Medulla oblongata (tissue), 1 donor: Measurements from ENCODE around the gene AFF3.

Experiments used
- DNase-seq: peaks from one replicate; pipeline ENCODE4 v3.0.0-alpha.2; 2015; ENCODE audit errors: extremely low spot score

The AFF3 gene

DNA sequence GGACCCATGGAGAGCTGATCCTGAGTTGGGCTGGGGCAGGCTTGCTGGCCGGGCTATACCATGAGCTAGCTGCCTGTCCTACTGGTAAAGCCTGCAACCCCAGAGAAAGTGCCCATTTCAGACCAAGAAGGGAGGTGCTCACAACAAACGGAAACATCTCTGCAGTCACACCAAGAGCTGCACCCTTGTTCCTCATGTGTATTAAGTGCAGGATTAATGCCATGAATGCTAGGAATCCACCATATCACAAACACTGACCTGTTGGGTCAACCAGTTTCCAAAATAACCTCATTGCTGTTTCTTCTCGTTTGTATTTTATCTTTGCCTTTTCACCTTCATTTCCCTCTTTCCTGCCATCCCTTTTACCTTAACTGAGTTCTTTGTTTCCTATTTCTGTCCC is 69.9 kb downstream of the AFF3 start:
- DNase-seq, result no peak

DNA sequence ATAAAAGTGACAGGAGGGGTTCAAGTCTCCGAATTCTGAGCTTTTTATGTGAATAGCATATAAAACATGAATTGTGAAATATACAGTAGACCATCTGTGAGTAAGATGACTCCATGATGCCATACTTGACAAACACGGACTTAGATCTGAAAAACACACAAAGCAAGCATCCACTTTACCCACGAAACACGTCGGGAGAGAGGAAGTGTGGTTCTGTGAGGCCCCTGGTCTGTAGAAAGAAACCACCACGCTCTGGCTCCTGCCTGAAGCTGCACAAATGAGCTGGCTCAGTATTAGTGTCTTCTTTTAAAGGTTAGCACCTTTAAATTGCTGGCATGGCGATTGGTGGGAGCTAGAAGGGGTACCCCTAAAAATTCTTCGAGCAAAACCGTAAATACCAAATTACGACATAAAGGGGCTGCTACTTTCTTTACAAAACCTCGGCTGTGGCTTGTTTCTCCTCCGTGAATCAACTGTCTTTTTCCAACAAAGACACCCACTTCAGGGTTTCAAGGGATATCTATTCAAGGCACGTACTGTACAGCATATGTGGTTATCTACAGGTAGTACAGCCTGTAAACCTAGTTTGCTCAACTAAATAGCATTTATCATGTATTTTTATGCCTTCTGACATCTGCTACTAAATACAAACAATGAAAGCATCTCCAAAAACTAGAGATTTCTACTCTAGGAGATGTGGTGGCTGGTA is 70.9 kb downstream of the AFF3 start:
- no peak for DNase-seq

DNA sequence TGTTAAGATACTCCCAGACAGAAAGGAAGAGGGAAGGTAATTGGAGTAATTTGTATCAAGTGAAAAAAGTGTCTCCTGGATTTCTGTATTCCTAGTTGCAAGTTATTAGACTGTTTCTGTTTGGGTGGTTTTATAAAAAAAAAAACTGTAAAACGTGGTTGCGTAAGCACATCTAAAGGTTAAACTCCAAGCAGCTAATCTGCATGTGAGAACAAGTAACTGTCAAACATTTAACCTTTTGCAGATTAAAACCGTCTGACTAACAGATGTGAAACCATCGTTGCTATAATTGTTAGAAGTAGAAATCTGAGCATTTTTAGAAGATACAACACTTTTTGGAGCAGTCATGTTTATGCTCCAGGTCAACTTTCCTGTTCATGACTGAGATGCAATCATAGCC is 72.3 kb downstream of the AFF3 start:
- DNase-seq, result no peak

DNA sequence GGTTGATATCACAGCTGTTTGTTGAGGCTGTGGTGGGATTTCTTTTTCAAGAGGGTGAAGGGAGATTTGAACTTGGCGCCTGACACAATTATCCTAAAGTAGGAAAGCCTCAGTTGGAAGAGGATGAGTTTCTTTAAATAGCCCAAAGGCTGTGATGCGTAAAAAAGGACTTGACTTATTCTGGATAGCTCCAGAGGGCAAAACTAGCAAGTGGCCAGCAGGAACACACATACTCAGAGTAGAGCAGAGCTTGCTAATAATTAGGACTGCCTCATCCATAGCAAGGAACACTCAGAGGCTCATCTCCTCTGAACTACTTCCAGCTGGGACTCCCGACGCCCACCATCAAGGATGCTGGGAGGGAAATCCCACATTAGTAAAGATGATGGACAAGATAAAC is 74.0 kb downstream of the AFF3 start:
- no peak for DNase-seq

DNA sequence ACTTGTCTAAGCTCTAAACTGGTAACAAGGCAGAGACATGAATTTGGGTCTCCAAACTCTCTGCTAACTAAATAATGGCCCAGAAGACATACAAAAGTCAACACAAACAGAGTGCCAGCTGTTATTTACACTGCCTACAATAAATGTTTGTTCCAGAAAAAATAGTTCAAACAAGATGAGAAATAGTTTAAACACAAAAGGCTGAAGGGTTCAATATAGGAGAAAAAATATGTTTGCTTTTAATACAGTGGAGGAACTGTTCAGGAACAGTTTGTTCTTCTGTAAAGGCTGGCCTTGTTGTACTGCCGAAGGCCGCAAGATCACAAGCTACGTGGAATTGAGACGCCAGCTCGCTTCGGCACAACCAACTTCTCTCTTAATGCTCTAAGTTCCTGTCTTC is 74.6 kb downstream of the AFF3 start:
- peak; percentile 49 for DNase-seq

DNA sequence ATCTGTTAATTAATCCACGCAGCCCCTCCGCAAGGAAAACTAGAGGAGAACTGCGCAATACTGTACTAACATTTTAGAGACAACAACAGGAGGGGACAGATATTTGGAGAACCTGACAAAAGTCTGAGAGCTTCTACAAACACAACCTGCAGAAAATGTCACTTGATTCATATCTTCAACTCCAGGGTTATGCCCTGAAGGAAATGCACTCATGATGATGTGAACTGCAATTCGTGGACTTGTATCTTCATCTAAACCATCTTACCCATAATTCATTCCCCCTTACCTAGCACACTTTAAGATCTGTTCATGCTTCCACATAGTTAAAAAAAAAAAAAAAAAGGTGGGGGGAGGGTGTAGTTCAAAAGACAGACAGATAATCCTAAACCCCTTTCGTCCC is 75.5 kb downstream of the AFF3 start:
- no peak for DNase-seq

DNA sequence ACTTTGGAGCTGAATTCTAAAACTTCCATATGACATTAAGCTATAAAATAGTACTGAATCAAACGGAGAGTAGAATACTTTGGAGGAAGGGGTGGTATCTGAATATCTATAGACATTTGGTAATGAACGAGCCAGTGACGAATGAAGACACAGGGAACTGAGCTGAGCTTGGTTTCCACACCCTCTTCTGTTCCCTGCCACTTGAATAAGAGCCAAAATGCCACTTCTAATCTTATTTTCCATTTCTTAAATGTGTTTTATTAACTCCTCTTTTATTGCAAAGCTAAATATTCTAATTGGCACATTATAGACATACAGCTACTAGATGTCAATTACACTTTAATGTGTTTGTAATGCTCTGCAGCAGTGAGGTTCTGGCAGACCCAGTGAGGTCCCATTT is 76.1 kb downstream of the AFF3 start:
- DNase-seq, result no peak

DNA sequence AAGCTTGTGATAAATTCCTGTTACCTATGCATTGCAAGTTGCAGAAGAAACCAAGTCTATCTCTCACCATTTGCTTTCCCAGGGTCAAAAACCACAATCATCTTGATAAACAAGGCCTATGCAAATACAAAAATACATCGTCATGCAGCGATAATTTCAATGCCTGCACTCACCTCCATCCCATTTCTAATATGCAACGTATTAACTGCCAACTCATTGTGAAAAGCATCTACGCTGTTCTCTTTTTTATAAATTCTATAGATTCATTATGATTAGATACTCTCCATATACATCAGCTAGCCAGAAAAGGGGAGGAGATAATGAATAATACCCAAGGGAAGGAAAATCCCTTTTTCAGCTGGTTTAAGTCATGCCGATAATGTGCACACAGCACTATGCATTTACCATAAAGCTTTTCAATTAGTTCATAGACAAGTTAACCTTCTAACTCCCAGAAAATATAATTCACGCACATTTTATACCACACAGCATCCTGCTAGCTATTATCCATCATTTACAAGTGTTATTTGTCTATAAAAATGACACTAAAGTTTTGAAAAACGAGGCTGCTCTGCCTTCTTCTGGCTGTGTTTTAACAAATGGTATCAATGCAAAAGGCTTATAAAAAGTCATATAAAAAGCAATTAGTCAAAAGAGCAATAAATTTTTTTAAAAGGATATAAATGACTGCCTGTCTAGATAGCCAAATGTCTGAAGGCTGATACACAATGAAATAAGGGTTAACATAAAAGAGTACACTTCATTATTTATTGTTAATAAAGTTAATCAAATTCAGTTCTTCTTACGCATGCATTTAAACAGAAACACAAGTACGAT is 77.6 kb downstream of the AFF3 start:
- no peak for DNase-seq

DNA sequence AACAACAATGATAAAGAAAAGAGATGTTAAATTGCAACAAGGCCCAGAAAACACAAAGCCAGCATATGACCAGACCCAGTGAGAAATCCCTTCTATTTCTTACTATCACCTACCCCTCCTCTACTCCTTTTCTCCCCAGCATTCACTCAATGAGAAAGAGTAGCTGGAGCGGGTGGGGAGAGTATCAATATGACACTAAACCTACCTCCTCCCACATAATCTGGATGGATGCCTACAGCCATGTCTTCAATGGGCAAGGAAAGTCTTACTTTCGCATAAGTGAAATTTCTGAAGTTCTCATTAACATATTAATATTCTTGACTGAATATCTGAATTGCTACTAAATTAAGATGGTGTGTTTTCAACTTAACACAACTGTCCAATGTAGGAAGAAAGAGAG is 78.2 kb downstream of the AFF3 start:
- no peak for DNase-seq

DNA sequence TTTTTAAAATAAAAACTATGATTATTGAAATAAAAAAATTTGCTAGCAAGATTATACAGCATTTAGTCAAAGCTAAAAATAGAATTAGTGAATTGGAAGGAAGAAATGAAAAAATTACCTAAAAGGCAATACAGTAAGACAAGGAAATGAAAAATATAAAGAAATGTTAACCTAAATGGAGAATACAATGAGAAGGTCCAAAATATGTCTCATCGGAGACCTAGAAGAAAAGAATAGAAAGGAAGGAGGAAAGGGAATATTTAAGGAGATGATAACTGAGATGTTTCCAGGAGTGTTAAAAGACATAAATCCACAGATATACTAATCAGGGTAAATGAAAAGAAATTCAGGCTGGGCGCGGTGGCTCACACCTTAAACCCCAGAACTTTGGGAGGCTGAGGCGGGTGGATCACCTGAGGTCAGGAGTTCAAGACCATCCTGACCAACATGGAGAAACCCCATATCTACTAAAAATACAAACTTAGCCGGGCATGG is 78.9 kb downstream of the AFF3 start:
- DNase-seq, result no peak

DNA sequence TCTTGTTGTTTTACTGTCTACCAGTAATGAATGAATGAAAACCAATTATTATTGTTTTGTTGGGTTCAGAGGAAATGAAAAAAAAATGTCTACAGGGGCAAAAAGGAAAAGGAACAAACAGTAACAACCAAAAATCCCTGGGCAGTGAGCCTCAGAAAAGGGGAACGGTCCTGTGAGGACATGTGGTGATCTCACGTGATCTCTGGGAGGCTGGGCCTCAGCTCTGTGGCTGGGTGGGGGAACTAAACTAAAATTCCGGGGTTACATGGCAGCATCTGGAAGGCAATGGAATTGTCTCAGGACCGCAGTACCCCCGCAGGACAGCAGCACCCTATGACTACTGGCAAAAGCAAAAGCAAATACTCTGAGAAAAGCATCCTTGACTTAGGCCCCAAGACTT is 80.1 kb downstream of the AFF3 start:
- no peak for DNase-seq

DNA sequence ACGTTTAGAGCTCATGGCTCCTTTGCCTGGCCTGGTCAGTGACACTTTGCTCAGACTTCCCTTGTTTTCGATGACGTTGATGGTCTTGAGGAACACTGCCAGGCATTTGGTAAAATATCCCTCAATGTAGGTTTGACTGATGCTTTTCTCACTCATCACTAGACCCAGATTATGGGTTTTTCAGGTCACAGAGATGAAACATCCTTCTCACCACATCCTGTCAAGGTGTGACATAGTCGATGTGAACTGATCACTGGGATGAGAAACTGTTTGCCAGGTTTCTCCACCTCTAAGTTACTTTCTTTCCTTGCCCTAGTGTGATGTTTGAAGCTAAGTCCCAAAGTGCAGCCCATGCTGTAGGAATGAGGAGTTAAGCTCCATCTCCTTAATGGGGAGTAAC is 81.5 kb downstream of the AFF3 start:
- no peak for DNase-seq

DNA sequence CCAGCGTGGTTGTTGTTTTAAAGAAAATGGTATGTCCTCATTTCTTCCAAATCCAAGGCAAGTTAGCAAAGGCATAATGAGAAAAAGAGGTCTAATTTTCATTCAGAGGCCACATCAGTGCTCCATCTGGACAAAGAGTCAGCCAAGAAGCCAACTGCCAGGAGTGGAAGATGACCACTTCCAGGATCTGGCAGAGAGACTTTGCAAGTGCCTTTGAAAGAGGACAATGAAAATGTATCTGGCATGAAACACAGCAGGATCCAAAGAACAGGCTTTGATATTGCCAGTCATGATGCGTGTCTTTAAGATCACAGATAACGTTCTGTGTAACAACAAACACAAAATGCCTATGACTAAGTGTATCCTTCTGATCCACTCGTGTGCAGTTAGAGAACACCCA is 82.8 kb downstream of the AFF3 start:
- DNase-seq, result no peak

DNA sequence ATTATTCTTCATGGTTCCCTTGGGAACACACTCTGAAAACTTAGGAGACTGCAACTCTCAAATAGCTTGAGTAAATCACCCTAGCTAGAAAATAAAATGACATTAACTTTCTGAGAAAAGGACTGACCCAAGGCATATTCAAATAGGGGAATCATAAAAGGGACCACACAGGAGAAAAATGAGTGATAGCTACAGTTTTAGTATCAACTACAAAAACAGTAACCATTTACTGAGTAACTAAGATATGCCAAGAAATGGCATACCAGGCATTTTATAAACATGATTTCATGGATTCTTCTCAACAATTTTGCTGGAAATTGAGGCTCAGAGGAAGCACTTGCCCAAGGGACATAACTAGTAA is 84.5 kb downstream of the AFF3 start:
- no peak for DNase-seq

DNA sequence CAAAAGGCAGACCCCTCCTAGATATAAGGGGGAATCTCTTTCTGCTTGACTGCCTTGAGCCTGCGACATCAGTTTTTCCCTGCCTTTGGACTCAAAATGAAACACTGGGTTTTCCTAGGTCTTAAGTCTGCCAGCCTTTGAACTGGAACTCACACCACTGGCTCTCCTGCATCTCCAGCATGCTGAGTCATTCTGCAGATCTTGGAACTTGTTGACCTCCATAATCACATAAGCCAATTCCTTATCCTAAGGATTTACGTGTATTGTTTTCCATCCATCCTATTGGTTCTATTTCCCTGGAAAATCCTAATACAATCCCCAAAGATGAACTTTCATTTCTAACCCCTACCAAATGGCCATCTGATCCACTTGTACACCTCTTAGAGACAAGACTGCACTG is 88.0 kb downstream of the AFF3 start:
- no peak for DNase-seq

DNA sequence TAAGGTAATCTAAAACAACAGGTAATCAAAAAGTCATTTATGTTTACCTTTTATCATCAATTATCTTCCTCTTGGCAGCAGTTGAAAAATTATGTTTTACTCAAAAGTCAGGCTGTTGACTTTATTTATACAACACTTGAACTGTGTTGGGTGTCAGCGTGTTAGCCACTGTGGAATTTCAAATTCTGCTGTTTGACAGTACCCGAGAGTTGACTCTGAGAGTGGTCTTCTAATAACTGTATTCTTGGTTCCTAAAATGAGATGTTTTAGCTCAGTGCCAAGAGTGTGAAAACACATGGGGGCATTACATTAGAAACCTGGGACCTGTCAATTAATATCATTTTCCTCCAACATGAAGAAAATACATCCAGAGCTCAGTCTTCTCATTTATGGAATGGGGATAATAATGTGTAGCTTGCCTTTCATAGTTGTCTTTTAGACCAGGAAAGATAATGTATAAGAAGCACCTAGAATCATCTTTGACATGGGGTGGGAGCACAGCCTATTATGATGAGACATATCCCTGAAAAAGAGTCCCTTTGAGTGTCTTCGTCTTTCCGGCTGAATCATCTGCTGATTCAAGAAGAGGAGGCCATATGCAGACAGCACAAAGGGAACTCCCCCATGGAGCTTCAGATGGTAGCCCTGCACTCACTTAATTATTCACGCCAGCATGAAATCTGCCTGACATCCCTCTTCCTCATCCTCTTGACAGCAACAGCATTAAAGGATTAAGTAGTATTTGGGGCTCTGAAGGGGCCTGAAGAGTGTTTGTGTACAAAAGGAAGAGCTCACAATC is 89.1 kb downstream of the AFF3 start:
- no peak for DNase-seq

DNA sequence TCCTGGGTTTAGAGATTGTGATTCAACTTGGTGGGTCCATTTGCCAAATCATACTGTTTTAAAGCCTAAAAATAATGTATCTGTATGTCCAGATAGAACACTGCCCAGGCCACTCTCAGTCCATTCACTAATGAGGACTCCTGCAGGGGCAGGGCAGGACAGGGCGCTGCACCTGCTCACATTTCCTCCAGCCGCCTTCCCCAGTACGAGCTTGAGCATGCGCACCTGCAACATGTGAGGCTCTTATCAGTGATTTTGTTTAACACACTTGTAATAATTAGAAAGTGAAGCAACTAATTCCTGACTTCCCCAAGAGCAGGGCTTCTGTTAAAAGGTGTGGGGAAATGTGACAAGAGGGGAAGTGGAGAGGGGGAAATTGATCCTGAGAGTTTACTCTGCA is 89.7 kb downstream of the AFF3 start:
- DNase-seq, result no peak

DNA sequence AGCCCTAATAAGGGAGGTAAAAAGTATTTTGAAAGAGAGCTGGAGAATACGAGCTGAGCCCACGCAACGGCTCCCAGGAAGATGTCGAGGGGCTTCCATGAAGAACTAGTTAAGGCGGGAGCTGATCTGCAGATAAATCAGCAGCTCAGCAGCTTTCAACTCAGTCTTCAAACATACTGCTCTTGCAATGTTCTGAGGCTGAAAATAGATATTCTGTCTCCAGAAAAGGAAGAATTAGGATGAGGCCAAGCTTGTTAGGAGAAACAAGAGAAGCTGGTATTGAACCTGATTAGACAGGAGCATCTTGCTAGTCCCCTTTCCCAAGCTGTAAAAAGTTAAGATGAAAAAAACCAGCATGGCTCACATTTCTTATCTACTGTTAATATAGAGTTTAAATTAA is 91.1 kb downstream of the AFF3 start:
- no peak for DNase-seq

DNA sequence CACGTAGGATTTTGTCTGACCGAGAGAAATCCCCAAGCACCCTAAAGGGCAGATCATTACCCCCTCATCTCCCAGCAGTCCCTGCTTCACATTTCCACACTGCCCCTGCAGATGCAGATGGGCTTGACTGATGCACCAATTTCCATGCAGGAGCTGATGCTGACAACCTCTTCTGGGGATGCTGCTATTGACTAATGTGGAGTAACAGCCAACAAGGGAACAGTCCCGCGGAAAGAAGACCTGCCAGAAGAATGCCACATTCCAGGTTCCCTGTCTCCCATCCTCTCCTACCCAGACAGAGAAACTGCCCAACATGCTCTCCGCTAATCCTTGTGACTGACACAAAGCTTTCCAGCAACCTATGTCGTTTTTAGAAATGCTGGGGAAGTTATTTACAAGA is 91.7 kb downstream of the AFF3 start:
- no peak for DNase-seq

DNA sequence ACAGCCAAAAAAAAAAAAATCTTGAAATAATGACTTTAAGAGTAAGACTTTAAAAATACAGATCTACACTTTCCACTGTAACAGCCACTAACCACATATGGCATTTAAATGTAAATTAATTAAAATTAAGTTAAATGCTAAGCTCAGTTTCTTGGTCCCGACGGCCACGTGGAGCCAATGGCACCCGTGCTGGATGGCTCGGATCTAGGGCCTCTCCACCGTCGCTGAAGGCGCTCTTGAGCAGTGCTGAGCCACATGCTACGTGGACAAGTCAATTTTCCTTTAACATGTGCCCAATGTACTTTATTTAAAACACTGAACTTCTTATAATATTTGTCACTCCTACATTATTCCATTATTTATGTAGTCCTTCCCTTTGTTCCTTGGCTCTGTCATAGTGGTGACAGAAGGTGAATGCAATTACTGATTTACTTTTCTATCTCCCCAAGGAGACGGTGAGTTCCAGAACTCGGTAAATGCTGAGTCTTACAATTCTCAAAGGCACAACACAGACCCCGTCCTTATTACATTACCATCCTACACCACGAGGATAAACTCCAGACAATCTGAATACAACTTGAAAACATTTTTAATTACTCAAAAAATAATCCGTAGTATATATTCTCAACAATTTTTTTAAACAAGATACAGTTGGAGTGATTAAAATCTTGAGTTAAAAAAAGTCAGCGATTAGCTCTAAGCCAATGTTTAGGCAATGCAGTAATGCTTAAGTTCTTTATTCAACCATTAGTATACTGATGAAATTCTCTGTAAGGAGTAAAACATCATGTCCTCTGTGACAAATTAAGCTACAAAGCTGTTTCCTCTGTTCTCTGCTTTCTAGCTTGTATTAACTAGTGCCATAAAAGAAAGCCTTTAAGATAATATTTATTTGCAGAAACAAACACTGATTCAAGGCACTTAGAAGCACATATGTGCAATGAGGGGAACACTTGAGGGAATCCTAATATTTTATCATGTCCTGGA is 95.1 kb downstream of the AFF3 start:
- DNase-seq, result no peak

DNA sequence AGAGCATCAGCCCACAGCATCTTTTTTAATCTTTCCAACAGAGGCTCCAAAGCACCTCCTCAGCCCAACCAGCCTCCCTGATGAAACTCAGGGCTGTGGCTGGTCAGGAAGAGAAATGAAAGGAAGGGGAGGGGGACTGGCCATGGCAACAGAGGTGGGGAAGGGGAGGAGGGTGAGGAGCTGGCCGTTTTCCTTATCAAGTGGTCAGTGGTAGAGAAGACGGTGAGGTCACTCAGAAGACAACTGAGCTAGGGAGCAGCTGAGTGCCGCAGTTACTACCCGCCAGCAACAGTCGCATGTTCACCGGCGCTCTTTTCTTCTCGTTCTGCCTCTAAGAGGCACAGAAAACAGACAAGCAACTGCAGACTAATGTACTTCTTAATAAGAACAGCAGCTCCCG is 97.4 kb downstream of the AFF3 start:
- DNase-seq, result no peak
